ENCODE results near the gene KLF17. TPM values are rescaled to one million over a fixed set of nuclear protein-coding genes. Genes with fewer than 3 reads are reported as not detected.
A peak's percentile ranks its signal among the peaks of the same experiment; 100 is the strongest.

Gene KLF17
- polyA plus RNA-seq, 2 of the 4 experiments (the other 2 are of a cell fraction), result 0.16 to 0.40 TPM

GRCh38 chr1:44154049-44154448 lies 35.4 kb downstream of the KLF17 start:
- no peaks in the 10 kb centered on the region for H3K9me3 ChIP-seq
- DNase-seq (ENCODE audit: low read depth in 1 of 2, low spot score in 1 of 2) (peak in 1 of 2 experiments; percentile 7), ATAC-seq (no peak), FAIRE-seq (no peak)
- H3K4me3 ChIP-seq, result no peak overlapping the region
- H3K4me2 ChIP-seq, result peak overlapping the region; percentile 57; the same call in 2 of the 3 replicates
- H3K27ac ChIP-seq, result peak overlapping the region; percentile 70 to 81; a peak in 5 of 6 replicates
- TF ChIP-seq ZFP36 (IDR thresholded peaks at IDR 0.05; ENCODE audit: borderline replicate concordance, partially characterized antibody) (no peak), ATOH8 (CRISPR knock-in tag; IDR thresholded peaks at IDR 0.05; ENCODE audit: low read depth) (no peak), CBX2 (IDR thresholded peaks at IDR 0.05; ENCODE audit: borderline replicate concordance, low read depth) (no peak), ZSCAN20 (CRISPR knock-in tag; IDR thresholded peaks at IDR 0.05) (no peak), JUNB (IDR thresholded peaks at IDR 0.05) (no peak), MYC (IDR thresholded peaks at IDR 0.05; ENCODE audit: borderline replicate concordance, low read length) (no peak), TP53 (CRISPR knock-in tag; IDR thresholded peaks at IDR 0.05) (no peak), USF2 (IDR thresholded peaks at IDR 0.05) (no peak), NFE2L2 (conservative IDR thresholded peaks at IDR 0.05; ENCODE audit: low read length) (no peak), KDM1A (IDR thresholded peaks at IDR 0.05; ENCODE audit: low read depth) (no peak), MAZ (IDR thresholded peaks at IDR 0.05; ENCODE audit: borderline replicate concordance, low read depth, low read length) (no peak), TFCP2L1 (CRISPR knock-in tag; IDR thresholded peaks at IDR 0.05) (no peak)
- peaks cover 35% of the 10 kb centered on the region for H3K4me1 ChIP-seq
- ChIA-PET POLR2A (no interaction called here), CTCF (no interaction called here)
- 81% methylated on average over 3 of the region's 3 CpGs for WGBS (ENCODE audit: missing lambda C conversion rate)

- CTCF ChIA-PET, result no interaction called here
- Histone ChIP-seq H3K4me1 (peaks cover 26% of the 10 kb centered on the region), H3K9me3 (no peaks in the 10 kb centered on the region), H3K4me2 (no peak overlapping the region), H3K27ac (peak overlapping the region in 1 of 2 experiments; percentile 50; a peak in 1 of 6 replicates), H3K4me3 (no peak overlapping the region)
- DNase-seq (ENCODE audit: low read depth in 1 of 2, low spot score in 1 of 2), result no peak
- POLR2A ChIA-PET, result no interaction called here
- ATAC-seq, result no peak
- TF ChIP-seq HES2 (IDR thresholded peaks at IDR 0.05) (no peak), ESRRA (IDR thresholded peaks at IDR 0.05; ENCODE audit: borderline replicate concordance, low read length) (no peak), TFCP2L1 (CRISPR knock-in tag; IDR thresholded peaks at IDR 0.05) (no peak), MYC (IDR thresholded peaks at IDR 0.05; ENCODE audit: borderline replicate concordance, low read length) (no peak), RFX5 (IDR thresholded peaks at IDR 0.05) (no peak), NFE2L2 (conservative IDR thresholded peaks at IDR 0.05; ENCODE audit: low read length) (no peak), RCOR1 (IDR thresholded peaks at IDR 0.05; ENCODE audit: low read depth, low read length) (no peak), ZSCAN20 (CRISPR knock-in tag; IDR thresholded peaks at IDR 0.05) (no peak), HDAC2 (IDR thresholded peaks at IDR 0.05) (no peak), E2F6 (IDR thresholded peaks at IDR 0.05; ENCODE audit: borderline replicate concordance, low read depth) (no peak), RNF2 (IDR thresholded peaks at IDR 0.05; ENCODE audit: borderline replicate concordance, low read depth) (no peak), JUN (IDR thresholded peaks at IDR 0.05) (no peak), NR3C1 (IDR thresholded peaks at IDR 0.05) (no peak), MAX (IDR thresholded peaks at IDR 0.05) (no peak), RAD21 (conservative IDR thresholded peaks at IDR 0.05 in 1 of 2, IDR thresholded peaks at IDR 0.05 in 1 of 2) (no peak), MAFK (IDR thresholded peaks at IDR 0.05; ENCODE audit: partially characterized antibody) (no peak)
- WGBS (ENCODE audit: missing lambda C conversion rate), result 100% methylated on average over 1 of the region's 1 CpG
- FAIRE-seq, result no peak
These were observed 39.3 kb downstream of the KLF17 start for GRCh38 chr1:44157903-44158302.

Measured in A549 (cell line).